NCI-H446 treated with DMSO at 0.1 percent for 48 hours (cell line): Measurements from ENCODE around the gene NHS.

Experiments used
- DNase-seq: peaks from one replicate; lab custom pipeline; 2025; lab: John Stamatoyannopoulos, UW

NHS gene

GRCh38 chrX:17374619-17375366 is at the start of gene NHS:
NHS (plus strand) TSS chrX:17375200; CDS start chrX:17375758, 558 bp downstream.
- DNase-seq: peak; percentile 25

GRCh38 chrX:17328837-17329236 is 46.2 kb upstream of the NHS start:
- DNase-seq: no peak

- DNase-seq: no peak
Observed at GRCh38 chrX:17336377-17336776, 38.6 kb upstream of the NHS start.

GRCh38 chrX:17355976-17356375 is 19.0 kb upstream of the NHS start:
- DNase-seq: no peak

- DNase-seq: no peak
Observed at GRCh38 chrX:17359500-17359899, 15.5 kb upstream of the NHS start.

GRCh38 chrX:17361620-17362019 is 13.4 kb upstream of the NHS start:
- DNase-seq: no peak

GRCh38 chrX:17368002-17368401 is 7.0 kb upstream of the NHS start:
- no peak for DNase-seq

- no peak for DNase-seq
Observed at GRCh38 chrX:17369309-17369708, 5.7 kb upstream of the NHS start.

- no peak for DNase-seq
Observed at GRCh38 chrX:17370191-17370590, 4.8 kb upstream of the NHS start.

- no peak for DNase-seq
Observed at GRCh38 chrX:17372052-17372451, 2.9 kb upstream of the NHS start.

- DNase-seq: no peak
Observed at GRCh38 chrX:17373337-17373736, 1.7 kb upstream of the NHS start.

- no peak for DNase-seq
Observed at GRCh38 chrX:17375367-17375636, 302 bp downstream of the NHS start.

- no peak for DNase-seq
Observed at GRCh38 chrX:17375637-17376430, 834 bp downstream of the NHS start.

GRCh38 chrX:17376431-17377077 is 1.6 kb downstream of the NHS start:
- DNase-seq: no peak

GRCh38 chrX:17377091-17377717 is 2.2 kb downstream of the NHS start:
- no peak for DNase-seq

GRCh38 chrX:17377795-17378194 is 2.8 kb downstream of the NHS start:
- no peak for DNase-seq

- no peak for DNase-seq
Observed at GRCh38 chrX:17380221-17380620, 5.2 kb downstream of the NHS start.

GRCh38 chrX:17390419-17390850 is 15.4 kb downstream of the NHS start:
- DNase-seq: no peak

- no peak for DNase-seq
Observed at GRCh38 chrX:17395154-17395553, 20.2 kb downstream of the NHS start.

GRCh38 chrX:17397074-17397473 is 22.1 kb downstream of the NHS start:
- no peak for DNase-seq

GRCh38 chrX:17403189-17403691 is 28.2 kb downstream of the NHS start:
- no peak for DNase-seq

GRCh38 chrX:17403972-17404371 is 29.0 kb downstream of the NHS start:
- DNase-seq: no peak
